Osteocyte (in vitro differentiated cells): ENCODE data around the gene CYB5B. TPM values are rescaled to one million over a fixed set of nuclear protein-coding genes. Genes with fewer than 3 reads are reported as not detected.
A peak's percentile ranks its signal among the peaks of the same experiment; 100 is the strongest.

Source experiments
- DNase-seq: peaks from one replicate; pipeline ENCODE4 v3.0.0; 2021; ENCODE audit warnings: mixed read lengths; ENCODE audit not compliant: unreplicated experiment; ENCODE audit errors: extremely low spot score
- H3K27ac Mint-ChIP-seq: one replicate; pipeline ENCODE4 v1.8.0; 2021; ENCODE audit warnings: mild to moderate bottlenecking, mixed read lengths; ENCODE audit not compliant: unreplicated experiment
- H3K27me3 Mint-ChIP-seq: one replicate; pipeline ENCODE4 v1.8.0; 2021; ENCODE audit warnings: mixed read lengths; ENCODE audit not compliant: unreplicated experiment
- H3K36me3 Mint-ChIP-seq: one replicate; pipeline ENCODE4 v1.8.0; 2021; ENCODE audit warnings: mixed read lengths; ENCODE audit not compliant: unreplicated experiment
- H3K4me1 Mint-ChIP-seq: one replicate; pipeline ENCODE4 v1.8.0; 2021; ENCODE audit warnings: mixed read lengths; ENCODE audit not compliant: unreplicated experiment
- H3K4me3 Mint-ChIP-seq: one replicate; pipeline ENCODE4 v1.8.0; 2021; ENCODE audit warnings: mild to moderate bottlenecking, moderate library complexity, mixed read lengths; ENCODE audit not compliant: unreplicated experiment
- H3K9me3 Mint-ChIP-seq: one replicate; pipeline ENCODE4 v1.8.0; 2021; ENCODE audit warnings: mixed read lengths; ENCODE audit not compliant: unreplicated experiment
- total RNA-seq: library from RNA; stranded (reverse); gene quantifications from 2 replicates; pipeline ENCODE4 v1.2.1, GENCODE V29; 2021
- TF ChIP-seq, protein P1 (sequence below): fragments of 200-600 bp; sonication (generic); IDR thresholded peaks from 2 replicates; pipeline ENCODE4 v1.5.0; 2021; ENCODE audit warnings: antibody characterized with exemption, mild to moderate bottlenecking, moderate library complexity

The CYB5B gene
- total RNA-seq, 1 donor from 2014 or later, result 69.8 TPM

DNA sequence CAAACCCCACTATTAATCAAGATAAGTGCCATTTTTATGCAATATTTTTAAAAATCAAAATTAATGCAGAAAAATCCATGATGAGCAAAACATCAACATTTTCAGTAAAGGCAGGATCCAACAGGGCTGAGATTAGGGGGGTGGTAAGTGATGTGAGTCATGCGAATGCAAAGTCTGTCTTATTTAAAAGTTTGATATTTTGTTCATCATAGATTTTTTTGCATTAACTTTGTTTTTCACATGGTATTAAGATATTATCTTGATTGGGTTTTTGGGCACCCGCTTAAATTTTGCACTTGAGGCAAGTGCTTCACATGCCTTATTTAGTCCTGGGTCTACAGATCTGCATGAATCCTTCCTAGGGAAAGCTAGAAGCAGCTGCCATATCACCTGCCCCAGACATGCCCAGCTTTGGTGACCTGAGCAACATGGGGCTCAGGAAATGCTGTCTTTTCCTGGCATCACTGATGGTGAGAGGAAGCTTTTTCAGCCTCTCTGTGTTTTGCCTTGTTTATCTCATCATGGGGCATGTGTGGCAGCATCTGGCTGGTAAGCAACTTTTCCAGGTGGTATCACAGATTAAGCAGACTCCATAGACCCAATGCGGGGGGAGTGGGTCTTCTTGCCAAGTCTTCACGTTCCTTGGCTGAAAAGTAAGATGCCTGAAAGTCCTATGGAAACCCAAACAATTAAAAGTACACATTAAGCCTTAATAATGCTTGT is 83.8 kb downstream of the CYB5B start:
- DNase-seq, result no peak
- Mint-ChIP-seq H3K4me1 (no peaks in the 10 kb centered on the region), H3K4me3 (no peak overlapping the region), H3K36me3 (no peaks in the 10 kb centered on the region), H3K27me3 (no peaks in the 10 kb centered on the region), H3K9me3 (no peaks in the 10 kb centered on the region), H3K27ac (no peak overlapping the region)
- TF ChIP-seq, protein P1, sequence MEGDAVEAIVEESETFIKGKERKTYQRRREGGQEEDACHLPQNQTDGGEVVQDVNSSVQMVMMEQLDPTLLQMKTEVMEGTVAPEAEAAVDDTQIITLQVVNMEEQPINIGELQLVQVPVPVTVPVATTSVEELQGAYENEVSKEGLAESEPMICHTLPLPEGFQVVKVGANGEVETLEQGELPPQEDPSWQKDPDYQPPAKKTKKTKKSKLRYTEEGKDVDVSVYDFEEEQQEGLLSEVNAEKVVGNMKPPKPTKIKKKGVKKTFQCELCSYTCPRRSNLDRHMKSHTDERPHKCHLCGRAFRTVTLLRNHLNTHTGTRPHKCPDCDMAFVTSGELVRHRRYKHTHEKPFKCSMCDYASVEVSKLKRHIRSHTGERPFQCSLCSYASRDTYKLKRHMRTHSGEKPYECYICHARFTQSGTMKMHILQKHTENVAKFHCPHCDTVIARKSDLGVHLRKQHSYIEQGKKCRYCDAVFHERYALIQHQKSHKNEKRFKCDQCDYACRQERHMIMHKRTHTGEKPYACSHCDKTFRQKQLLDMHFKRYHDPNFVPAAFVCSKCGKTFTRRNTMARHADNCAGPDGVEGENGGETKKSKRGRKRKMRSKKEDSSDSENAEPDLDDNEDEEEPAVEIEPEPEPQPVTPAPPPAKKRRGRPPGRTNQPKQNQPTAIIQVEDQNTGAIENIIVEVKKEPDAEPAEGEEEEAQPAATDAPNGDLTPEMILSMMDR, result no peak

DNA sequence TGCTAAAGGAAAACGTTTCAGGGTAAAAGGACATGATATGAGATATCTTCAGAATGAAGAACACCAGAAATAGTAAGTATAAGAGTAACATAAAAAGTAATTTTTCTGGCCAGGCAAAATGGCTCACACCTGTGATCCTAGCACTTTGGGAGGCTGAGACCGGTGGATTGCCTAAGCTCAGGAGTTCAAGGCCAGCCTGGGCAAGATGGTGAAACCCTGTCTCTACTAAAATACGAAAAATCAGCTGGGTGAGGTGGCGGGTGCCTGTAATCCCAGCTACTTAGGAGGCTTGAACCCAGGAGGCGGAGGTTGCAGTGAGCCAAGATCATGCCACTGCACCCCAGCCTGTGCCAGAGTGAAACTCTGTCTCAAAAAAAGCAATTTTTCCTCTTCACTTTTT is 84.7 kb downstream of the CYB5B start:
- Mint-ChIP-seq H3K27me3 (no peaks in the 10 kb centered on the region), H3K27ac (no peak overlapping the region), H3K9me3 (no peaks in the 10 kb centered on the region), H3K4me1 (peaks cover 8% of the 10 kb centered on the region), H3K4me3 (no peak overlapping the region), H3K36me3 (no peaks in the 10 kb centered on the region)
- TF ChIP-seq, protein P1, result no peak
- no peak for DNase-seq

DNA sequence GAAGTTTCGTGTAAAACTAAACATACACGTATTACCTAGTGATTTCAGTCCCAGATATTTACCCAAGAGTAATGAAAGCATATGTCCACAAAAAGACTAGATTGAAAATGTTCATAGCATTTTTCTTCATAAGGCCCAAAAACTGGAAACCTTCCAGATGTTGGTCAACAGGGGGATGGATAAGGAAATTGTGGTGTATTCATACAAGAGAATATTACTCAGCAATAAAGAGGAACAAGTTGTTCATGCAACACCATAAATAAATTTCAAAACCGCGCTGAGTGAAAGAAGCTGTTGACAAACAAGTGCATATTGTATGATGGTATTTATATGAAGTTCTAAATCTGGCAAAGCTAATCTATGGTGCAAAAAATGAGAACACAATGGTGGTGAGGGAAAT is 87.2 kb downstream of the CYB5B start:
- Mint-ChIP-seq H3K9me3 (no peaks in the 10 kb centered on the region), H3K4me1 (peaks cover 14% of the 10 kb centered on the region), H3K27ac (no peak overlapping the region), H3K36me3 (no peaks in the 10 kb centered on the region), H3K4me3 (no peak overlapping the region), H3K27me3 (no peaks in the 10 kb centered on the region)
- TF ChIP-seq, protein P1, result no peak
- DNase-seq, result no peak

DNA sequence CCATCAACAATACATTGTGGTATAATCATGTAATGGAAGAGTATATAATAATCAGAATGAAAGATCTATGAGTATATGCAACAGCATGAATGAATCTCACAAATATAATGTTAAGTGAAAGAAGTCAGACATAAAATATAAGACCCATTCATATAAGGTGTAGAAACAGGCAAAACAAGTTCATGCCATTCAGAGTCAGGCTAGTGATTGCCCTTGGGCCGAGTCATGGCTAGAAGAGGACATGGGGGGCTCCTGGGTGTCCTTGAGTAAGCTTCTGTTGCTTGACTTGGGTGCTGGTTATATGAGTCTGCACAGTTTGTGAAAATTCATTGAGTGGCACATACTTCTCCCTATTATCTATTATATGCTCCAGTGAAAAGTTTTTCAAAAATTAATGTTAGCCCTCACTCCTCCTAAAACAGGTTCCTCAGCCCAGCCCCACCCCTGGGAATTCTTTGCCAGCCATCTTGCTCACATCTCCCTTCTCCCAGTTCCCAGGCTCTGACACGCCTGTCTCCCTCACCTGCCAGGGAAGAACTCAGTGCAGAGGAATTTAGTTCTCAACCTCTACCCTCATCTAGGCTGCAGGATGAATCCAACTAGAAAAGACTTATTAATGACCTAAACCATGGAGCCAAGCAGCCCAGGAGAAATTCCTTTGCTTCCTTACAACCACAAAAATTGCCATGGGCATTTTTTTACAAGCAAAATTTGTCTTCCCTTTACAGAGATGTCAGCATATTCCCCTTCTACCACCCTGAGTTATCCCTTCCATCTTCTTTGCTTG is 89.0 kb downstream of the CYB5B start:
- TF ChIP-seq, protein P1, result no peak
- peaks cover 14% of the 10 kb centered on the region for H3K4me1 Mint-ChIP-seq
- no peaks in the 10 kb centered on the region for H3K9me3 Mint-ChIP-seq
- H3K36me3 Mint-ChIP-seq, result no peaks in the 10 kb centered on the region
- peak overlapping the region; percentile 20 for H3K27ac Mint-ChIP-seq
- H3K27me3 Mint-ChIP-seq, result no peaks in the 10 kb centered on the region
- no peak overlapping the region for H3K4me3 Mint-ChIP-seq
- DNase-seq, result no peak

DNA sequence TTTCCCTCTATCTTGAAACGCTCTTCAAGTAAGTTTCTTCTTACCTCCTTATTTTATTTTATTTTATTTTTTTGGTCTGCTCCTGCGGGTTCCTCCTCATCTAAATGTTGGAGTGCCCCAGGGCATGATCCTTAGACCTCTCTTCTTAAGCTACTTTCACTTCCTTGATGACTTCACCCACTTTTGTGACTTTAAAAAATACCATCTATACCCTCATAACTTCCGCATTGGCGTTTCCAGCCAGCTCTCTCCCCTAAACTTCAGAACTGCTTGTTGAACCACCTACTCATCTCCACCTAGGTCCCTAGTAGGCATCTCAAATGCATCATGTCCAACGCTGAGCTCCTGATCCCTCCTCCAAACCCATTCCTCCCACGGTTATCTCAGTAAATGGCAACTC is 89.9 kb downstream of the CYB5B start:
- Mint-ChIP-seq H3K27me3 (no peaks in the 10 kb centered on the region), H3K9me3 (no peaks in the 10 kb centered on the region), H3K27ac (no peak overlapping the region), H3K4me3 (no peak overlapping the region), H3K36me3 (no peaks in the 10 kb centered on the region), H3K4me1 (peaks cover 14% of the 10 kb centered on the region)
- no peak for DNase-seq
- TF ChIP-seq, protein P1, result no peak
